DOHH2 (cell line): ENCODE data around the gene COL4A1.
A peak's percentile ranks its signal among the peaks of the same experiment; 100 is the strongest.

Experiments used
- EZH2phosphoT487 ChIP-seq: fragments of 200-600 bp; sonication (generic); IDR thresholded peaks from 2 replicates; pipeline ENCODE4 v1.6.1; 2017; ENCODE audit warnings: borderline replicate concordance, mild to moderate bottlenecking, antibody characterized with exemption, low read length, moderate library complexity, mixed read lengths
- TF ChIP-seq, protein P1 (sequence below): fragments of 200-600 bp; sonication (generic); IDR thresholded peaks from one replicate; pipeline ENCODE4 v1.5.1; 2014; ENCODE audit warnings: antibody characterized with exemption, mild to moderate bottlenecking, low read depth, low read length; ENCODE audit not compliant: poor library complexity, severe bottlenecking

GRCh38 chr13:110116072-110116487 is 190.9 kb downstream of the COL4A1 start:
- TF ChIP-seq, protein P1, sequence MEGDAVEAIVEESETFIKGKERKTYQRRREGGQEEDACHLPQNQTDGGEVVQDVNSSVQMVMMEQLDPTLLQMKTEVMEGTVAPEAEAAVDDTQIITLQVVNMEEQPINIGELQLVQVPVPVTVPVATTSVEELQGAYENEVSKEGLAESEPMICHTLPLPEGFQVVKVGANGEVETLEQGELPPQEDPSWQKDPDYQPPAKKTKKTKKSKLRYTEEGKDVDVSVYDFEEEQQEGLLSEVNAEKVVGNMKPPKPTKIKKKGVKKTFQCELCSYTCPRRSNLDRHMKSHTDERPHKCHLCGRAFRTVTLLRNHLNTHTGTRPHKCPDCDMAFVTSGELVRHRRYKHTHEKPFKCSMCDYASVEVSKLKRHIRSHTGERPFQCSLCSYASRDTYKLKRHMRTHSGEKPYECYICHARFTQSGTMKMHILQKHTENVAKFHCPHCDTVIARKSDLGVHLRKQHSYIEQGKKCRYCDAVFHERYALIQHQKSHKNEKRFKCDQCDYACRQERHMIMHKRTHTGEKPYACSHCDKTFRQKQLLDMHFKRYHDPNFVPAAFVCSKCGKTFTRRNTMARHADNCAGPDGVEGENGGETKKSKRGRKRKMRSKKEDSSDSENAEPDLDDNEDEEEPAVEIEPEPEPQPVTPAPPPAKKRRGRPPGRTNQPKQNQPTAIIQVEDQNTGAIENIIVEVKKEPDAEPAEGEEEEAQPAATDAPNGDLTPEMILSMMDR, result peak; percentile 75
- TF ChIP-seq EZH2phosphoT487, result no peak
